AG04450 (cell line): ENCODE data around the gene PAN3. TPM values are rescaled to one million over a fixed set of nuclear protein-coding genes. Genes with fewer than 3 reads are reported as not detected.

Experiments
- CTCF ChIA-PET: fragments of 300-600, 350-600 bp; formaldehyde crosslinking; extraction: SDS; loops from one replicate; lab custom pipeline; 2022; ENCODE audit warnings: antibody characterized with exemption, inconsistent platforms; lab: Charles Lee
- POLR2A ChIA-PET: fragments of 350-600 bp; formaldehyde crosslinking; extraction: SDS; loops from one replicate; lab custom pipeline; 2021; ENCODE audit warnings: antibody characterized with exemption, inconsistent platforms; lab: Yijun Ruan, JAX
- DNase-seq: peaks from one replicate; pipeline ENCODE4 v3.0.0-alpha.2; 2011; ENCODE audit warnings: low read depth, low spot score
- H3K27ac ChIP-seq: one replicate; pipeline ENCODE4 v1.5.1; 2012; ENCODE audit warnings: low read depth, low read length, control low read depth
- H3K27me3 ChIP-seq: one replicate; pipeline ENCODE4 v1.6.0; 2012; ENCODE audit warnings: low read length; ENCODE audit not compliant: control insufficient read depth, insufficient read depth
- H3K4me3 ChIP-seq: 2 replicates; pipeline ENCODE4 v1.5.1; 2011; ENCODE audit warnings: mild to moderate bottlenecking, low read depth, low read length, control low read depth
- H3K9me3 ChIP-seq: 2 replicates; pipeline ENCODE4 v1.5.1; 2012; ENCODE audit warnings: low read length; ENCODE audit not compliant: control insufficient read depth, insufficient read depth
- CTCF ChIP-seq: IDR thresholded peaks from 2 replicates; pipeline ENCODE4 v1.5.1; 2011; ENCODE audit warnings: low read depth, low read length, control low read depth, inconsistent platforms
- polyA plus RNA-seq: library from polyadenylated mRNA; depleted of rRNA; stranded (reverse); fragments of >200 nt; gene quantifications from 2 replicates; pipeline ENCODE4 v1.2.3, GENCODE V29; 2011

Gene PAN3
- polyA plus RNA-seq, 1 experiment, result 17.8 TPM

- no peak for TF ChIP-seq CTCF
- Histone ChIP-seq H3K27me3 (no peaks in the 10 kb centered on the region), H3K9me3 (no peaks in the 10 kb centered on the region), H3K27ac (no peak overlapping the region), H3K4me3 (no peak overlapping the region)
- DNase-seq, result peak; percentile 54
- ChIA-PET POLR2A (no interaction called here), CTCF (interaction anchor here (0.6 to 0.9 kb wide), 2 partner anchors 266 to 424 kb away, joined by 3 read pairs; no protein-coding TSS in a partner anchor)
Observed at GRCh38 chr13:28320884-28321574, 182.7 kb downstream of the PAN3 start.

- ChIA-PET POLR2A (no interaction called here), CTCF (no interaction called here)
- no peak for TF ChIP-seq CTCF
- Histone ChIP-seq H3K4me3 (no peak overlapping the region), H3K9me3 (no peaks in the 10 kb centered on the region), H3K27ac (no peak overlapping the region), H3K27me3 (no peaks in the 10 kb centered on the region)
- DNase-seq, result no peak
Observed at GRCh38 chr13:28321756-28322155, 183.4 kb downstream of the PAN3 start.

GRCh38 chr13:28322256-28322905, 184.0 kb downstream of the PAN3 start:
- Histone ChIP-seq H3K9me3 (no peaks in the 10 kb centered on the region), H3K4me3 (no peak overlapping the region), H3K27me3 (no peaks in the 10 kb centered on the region), H3K27ac (no peak overlapping the region)
- POLR2A ChIA-PET, result no interaction called here
- CTCF ChIA-PET, result interaction anchor here (0.5 to 3.9 kb wide), 8 partner anchors 15 to 350 kb away, joined by 3 to 29 read pairs (median 3); no protein-coding TSS in a partner anchor
- no peak for DNase-seq
- TF ChIP-seq CTCF, result no peak

- POLR2A ChIA-PET, result no interaction called here
- CTCF ChIA-PET, result interaction anchor here (0.6 to 3.9 kb wide), 32 partner anchors 8 to 474 kb away, joined by 3 to 29 read pairs (median 4); partner anchors contain the start of gene POMP
- peak; percentile 93 for TF ChIP-seq CTCF
- no peak for DNase-seq
- Histone ChIP-seq H3K27me3 (no peaks in the 10 kb centered on the region), H3K27ac (no peak overlapping the region), H3K4me3 (no peak overlapping the region), H3K9me3 (peaks cover 9% of the 10 kb centered on the region)
Observed at GRCh38 chr13:28324181-28324789, 185.9 kb downstream of the PAN3 start.
